ENCODE results near the gene VAV2. TPM values are rescaled to one million over a fixed set of nuclear protein-coding genes. Genes with fewer than 3 reads are reported as not detected.

The VAV2 gene
- polyA plus RNA-seq, 2 of the 4 experiments (the other 2 are of a cell fraction), result 9.8 to 21.4 TPM

- H3K27ac ChIP-seq, result no peak overlapping the region
- no peak overlapping the region for H3K4me2 ChIP-seq
- FAIRE-seq (no peak), ATAC-seq (no peak), DNase-seq (ENCODE audit: low read depth in 1 of 2, low spot score in 1 of 2) (no peak)
- WGBS (ENCODE audit: missing lambda C conversion rate), result 86% methylated on average over 4 of the region's 4 CpGs
- POLR2A ChIA-PET, result no interaction called here
- H3K4me1 ChIP-seq, result peaks cover 10% of the 10 kb centered on the region; the same call in 1 of the 3 replicates
- TF ChIP-seq ZNF302 (CRISPR knock-in tag; IDR thresholded peaks at IDR 0.05), result no peak
- TF ChIP-seq CEBPB (IDR thresholded peaks at IDR 0.05), result no peak
- no peak for TF ChIP-seq TP53 (CRISPR knock-in tag; IDR thresholded peaks at IDR 0.05)
- TF ChIP-seq ZFP36 (IDR thresholded peaks at IDR 0.05; ENCODE audit: borderline replicate concordance, partially characterized antibody), result no peak
- no peaks in the 10 kb centered on the region for H3K9me3 ChIP-seq
- CTCF ChIA-PET, result interaction anchor here (1.0 kb wide), 1 partner anchor 22 kb away, joined by 3 read pairs; no protein-coding TSS in a partner anchor
- no peak overlapping the region for H3K4me3 ChIP-seq
Measured at GRCh38 chr9:133854765-133855164, 137.4 kb downstream of the VAV2 start.

GRCh38 chr9:133854048-133854447, 138.1 kb downstream of the VAV2 start:
- POLR2A ChIA-PET, result no interaction called here
- no peak for FAIRE-seq

GRCh38 chr9:133853331-133853730, 138.8 kb downstream of the VAV2 start:
- ChIA-PET CTCF (no interaction called here), POLR2A (no interaction called here)
- ATAC-seq, result no peak
- H3K9me3 ChIP-seq, result no peaks in the 10 kb centered on the region
- no peak overlapping the region for H3K4me3 ChIP-seq
- no peak overlapping the region for H3K4me2 ChIP-seq
- H3K27ac ChIP-seq, result no peak overlapping the region
- no peak for TF ChIP-seq HOXA7 (CRISPR knock-in tag; IDR thresholded peaks at IDR 0.05)
- TF ChIP-seq RFX5 (IDR thresholded peaks at IDR 0.05), result no peak
- TF ChIP-seq ESRRA (IDR thresholded peaks at IDR 0.05; ENCODE audit: borderline replicate concordance, low read length), result no peak
- no peak for TF ChIP-seq PHF8 (IDR thresholded peaks at IDR 0.05; ENCODE audit: borderline replicate concordance, low read depth)
- no peak for TF ChIP-seq REST (IDR thresholded peaks at IDR 0.05)
- TF ChIP-seq ATOH8 (CRISPR knock-in tag; IDR thresholded peaks at IDR 0.05; ENCODE audit: low read depth), result no peak
- no peak for TF ChIP-seq EHMT2 (IDR thresholded peaks at IDR 0.05; ENCODE audit: low read depth)
- no peak for TF ChIP-seq CBX8 (IDR thresholded peaks at IDR 0.05)
- no peak for TF ChIP-seq ELK1 (IDR thresholded peaks at IDR 0.05; ENCODE audit: low read depth, low read length)
- no peak for TF ChIP-seq SREBF2 (IDR thresholded peaks at IDR 0.05)
- no peak for TF ChIP-seq HOXB13 (CRISPR knock-in tag; IDR thresholded peaks at IDR 0.05; ENCODE audit: low read depth)
- no peak for TF ChIP-seq HDAC2 (IDR thresholded peaks at IDR 0.05)
- no peak for TF ChIP-seq MYC (IDR thresholded peaks at IDR 0.05; ENCODE audit: borderline replicate concordance, low read length)
- no peak for TF ChIP-seq RAD21 (conservative IDR thresholded peaks at IDR 0.05 in 1 of 2, IDR thresholded peaks at IDR 0.05 in 1 of 2)
- TF ChIP-seq FOXS1 (CRISPR knock-in tag; IDR thresholded peaks at IDR 0.05), result no peak
- no peak for TF ChIP-seq TFCP2L1 (CRISPR knock-in tag; IDR thresholded peaks at IDR 0.05)
- TF ChIP-seq POLR2AphosphoS2 (conservative IDR thresholded peaks at IDR 0.05; ENCODE audit: low read length), result no peak
- TF ChIP-seq EHF (CRISPR knock-in tag; IDR thresholded peaks at IDR 0.05), result no peak
- DNase-seq (ENCODE audit: low read depth in 1 of 2, low spot score in 1 of 2), result no peak
- peaks cover 10% of the 10 kb centered on the region; the same call in 1 of the 3 replicates for H3K4me1 ChIP-seq
- FAIRE-seq, result no peak
- WGBS (ENCODE audit: missing lambda C conversion rate), result 98% methylated on average over 4 of the region's 7 CpGs

More at GRCh38 chr9:133854048-133854447, 138.1 kb downstream of the VAV2 start:
- no peak overlapping the region for H3K4me3 ChIP-seq
- no peak overlapping the region for H3K4me2 ChIP-seq
- H3K4me1 ChIP-seq, result peaks cover 10% of the 10 kb centered on the region; the same call in 1 of the 3 replicates
- DNase-seq (ENCODE audit: low read depth in 1 of 2, low spot score in 1 of 2) (no peak), ATAC-seq (no peak)
- no peak overlapping the region for H3K27ac ChIP-seq
- no peaks in the 10 kb centered on the region for H3K9me3 ChIP-seq
- TF ChIP-seq POLR2A (IDR thresholded peaks at IDR 0.05; ENCODE audit: low read length) (0 out of 2 replicates have a peak, but pooled peaks have one; percentile 20), HDAC2 (IDR thresholded peaks at IDR 0.05) (no peak), ELK1 (IDR thresholded peaks at IDR 0.05; ENCODE audit: low read depth, low read length) (no peak), ZSCAN20 (CRISPR knock-in tag; IDR thresholded peaks at IDR 0.05) (no peak)
- 88% methylated on average over 6 of the region's 6 CpGs for WGBS (ENCODE audit: missing lambda C conversion rate)
- CTCF ChIA-PET, result no interaction called here

Measured in A549 (cell line).